HG02610 (cell line): Measurements from ENCODE around the gene GRHPR.
"Not testable (repeated sequence)": the region's sequence is repeated elsewhere in the genome, so short reads cannot be mapped to it uniquely, and the experiment has no call there.

Source experiments
- ATAC-seq: cut with Tn5 transposase; IDR thresholded peaks from one replicate; pipeline ENCODE4 v1.9.1; 2021; ENCODE audit warnings: mild to moderate bottlenecking, moderate library complexity; ENCODE audit not compliant: unreplicated experiment

GRHPR gene

DNA sequence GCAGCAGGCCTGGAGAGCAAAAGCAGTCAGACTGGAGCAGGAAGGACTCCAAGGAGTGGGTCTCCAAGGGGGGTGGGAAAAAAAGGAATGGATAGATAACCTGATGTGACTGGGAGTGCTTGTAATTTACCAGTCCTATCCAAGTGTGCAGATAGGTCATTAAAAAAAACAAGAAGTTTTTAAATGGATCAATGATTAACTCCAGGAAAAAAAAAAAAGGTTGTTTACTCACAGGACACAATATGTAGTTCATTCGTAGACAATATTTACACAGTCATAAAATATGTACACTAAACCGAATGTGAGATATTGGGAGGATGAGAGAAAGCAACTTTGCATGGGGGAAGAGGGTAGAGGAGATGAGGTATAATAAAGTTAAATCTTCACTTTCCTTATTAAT is 22.4 kb downstream of the GRHPR start:
- ATAC-seq: no peak

DNA sequence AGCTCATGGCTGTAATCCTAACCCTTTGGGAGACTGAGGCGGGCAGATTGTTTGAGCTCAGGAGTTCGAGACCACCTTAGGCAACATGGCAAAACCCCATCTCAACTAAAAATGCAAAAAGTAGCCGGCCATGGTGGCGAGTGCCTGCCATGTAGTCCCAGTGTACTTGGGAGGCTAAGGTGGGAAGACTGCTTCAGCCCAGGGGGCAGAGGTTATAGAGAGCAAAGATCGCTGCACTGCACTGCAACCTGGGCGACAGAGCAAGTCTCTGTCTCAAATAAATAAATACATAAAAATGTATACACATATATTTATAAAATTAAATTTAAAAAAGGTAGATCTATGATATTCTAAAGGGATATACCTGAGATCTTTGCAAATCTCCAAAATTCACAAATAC is 23.3 kb downstream of the GRHPR start:
- no peak for ATAC-seq

DNA sequence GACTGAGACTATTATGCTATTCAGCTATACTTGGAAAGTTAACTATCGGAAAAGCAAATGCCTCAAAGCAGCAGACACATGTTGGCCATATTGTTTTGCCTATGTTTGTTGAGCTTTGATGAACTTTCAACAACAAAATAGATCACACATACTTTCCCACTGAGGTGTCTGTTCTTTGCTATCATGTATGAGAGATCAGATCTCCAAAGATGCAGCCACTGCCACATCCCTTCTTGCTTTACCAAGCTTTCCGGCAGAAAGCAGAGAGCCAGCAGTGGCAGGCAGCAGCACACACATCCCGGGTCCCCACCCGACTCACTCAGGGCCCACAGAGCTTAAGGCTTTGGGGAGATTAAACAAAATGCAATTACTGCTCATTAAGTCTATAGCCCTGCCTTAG is 23.9 kb downstream of the GRHPR start:
- ATAC-seq: no peak

GRCh38 chr9:37447111-37447510 is 24.6 kb downstream of the GRHPR start:
- no peak for ATAC-seq

DNA sequence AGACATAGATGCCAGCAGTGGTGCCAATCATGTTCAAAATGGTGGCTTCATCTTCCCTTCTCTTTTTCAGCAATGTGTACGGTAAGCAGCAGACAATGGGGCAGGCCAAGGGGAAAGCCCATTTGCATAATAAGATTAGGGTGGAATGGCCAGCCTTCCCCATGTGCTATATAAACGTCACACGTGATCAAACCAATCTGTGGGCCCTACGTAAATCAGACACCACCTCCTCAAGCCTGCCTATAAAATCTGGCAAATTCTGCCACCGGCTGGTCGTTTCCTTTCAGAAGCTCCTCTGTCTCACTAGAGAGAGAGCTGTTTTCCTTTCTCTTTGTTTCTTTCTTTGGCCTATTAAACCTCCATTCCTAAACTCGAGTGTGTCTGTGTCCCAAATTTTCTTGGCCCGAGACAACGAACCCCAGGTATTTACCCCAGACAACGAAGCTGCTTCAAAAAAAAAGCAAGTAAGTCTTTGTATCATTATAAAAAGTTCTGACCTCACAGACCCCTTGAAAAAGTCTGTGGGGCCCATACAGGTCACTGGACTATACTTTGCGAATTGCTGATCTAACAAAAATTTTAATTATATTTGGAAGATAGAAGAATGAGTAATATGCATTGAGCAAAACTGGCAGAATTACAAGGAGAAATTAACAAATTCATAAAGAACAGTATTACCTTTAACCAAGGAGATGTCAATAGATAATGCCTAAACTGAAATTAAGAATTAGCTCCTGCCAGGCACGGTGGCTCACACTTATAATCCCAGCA is 27.6 kb downstream of the GRHPR start:
- no peak for ATAC-seq

DNA sequence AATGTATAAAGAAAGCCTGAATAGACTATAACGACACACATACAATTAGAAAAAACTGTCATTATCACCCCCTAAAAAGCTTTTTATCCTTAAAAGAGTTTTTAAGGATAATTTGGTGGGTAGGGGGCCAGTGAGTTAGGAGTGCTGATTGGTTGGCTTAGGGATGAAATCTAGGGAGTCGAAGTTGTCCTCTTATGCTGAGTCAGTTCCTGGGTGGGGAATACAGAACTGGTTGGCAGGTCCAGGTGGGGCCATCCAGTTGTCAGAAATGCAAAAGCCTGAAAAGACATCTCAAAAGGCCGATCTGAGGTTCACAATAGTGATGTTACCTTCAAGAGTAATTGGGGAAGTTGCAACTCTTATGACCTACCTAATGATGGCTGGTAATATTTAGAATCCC is 29.1 kb downstream of the GRHPR start:
- ATAC-seq: no peak

GRCh38 chr9:37452611-37453010 is 30.1 kb downstream of the GRHPR start:
- ATAC-seq: no peak

GRCh38 chr9:37453827-37454226 is 31.3 kb downstream of the GRHPR start:
- no peak for ATAC-seq

DNA sequence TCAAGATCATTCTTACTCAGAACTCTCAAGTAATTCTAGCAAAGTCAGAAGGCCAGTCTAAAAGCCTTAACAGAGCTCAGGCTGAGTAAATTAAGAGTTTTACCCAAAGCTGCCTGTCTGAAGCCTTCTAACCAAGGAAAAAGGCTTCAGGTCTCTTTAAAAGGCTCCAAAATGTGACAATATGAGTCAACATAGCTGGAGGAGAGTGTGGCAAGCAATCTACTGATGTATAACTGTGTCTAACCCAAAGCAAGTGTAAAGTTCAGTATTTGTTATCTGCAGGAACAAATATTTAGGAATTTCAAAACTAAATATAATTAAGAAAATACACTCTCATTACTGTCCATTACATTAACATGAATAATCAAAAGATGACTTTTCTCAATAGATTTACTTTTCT is 31.7 kb downstream of the GRHPR start:
- no peak for ATAC-seq

DNA sequence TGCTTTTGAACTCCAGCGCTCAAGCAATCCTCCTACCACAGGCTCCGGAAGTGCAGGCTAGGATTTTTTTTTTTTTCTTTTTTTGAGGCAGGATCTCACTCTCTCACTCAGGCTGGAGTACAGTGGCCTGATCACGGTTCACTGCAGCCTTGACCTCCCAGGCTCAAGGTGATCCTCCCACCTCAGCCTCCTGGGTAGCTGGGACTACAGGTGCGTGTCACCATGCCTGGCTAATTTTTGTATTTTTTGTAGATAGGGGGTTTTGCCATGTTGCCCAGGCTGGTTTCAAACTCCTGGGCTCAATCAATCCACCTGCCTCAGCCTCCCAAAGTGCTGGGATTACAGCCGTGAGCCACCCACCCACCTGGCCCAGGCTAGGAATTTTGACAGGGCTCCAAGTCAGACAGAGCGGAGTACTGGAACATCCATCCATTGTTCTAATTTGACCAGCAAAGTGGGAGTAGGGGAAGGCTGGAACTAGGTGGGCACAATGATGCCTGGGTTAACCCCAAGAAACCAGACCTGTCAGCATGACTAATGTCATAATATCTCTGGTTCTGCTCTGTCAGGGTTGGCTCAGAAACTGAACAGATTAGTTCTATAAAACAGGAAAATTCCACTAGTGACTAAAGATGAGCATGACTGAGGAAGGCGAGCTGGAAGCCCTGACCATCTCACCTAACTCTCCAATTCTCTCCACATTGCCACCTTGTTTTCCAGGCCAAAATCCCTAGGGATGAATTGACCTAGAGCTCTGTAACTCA is 33.6 kb downstream of the GRHPR start:
- ATAC-seq: no peak

DNA sequence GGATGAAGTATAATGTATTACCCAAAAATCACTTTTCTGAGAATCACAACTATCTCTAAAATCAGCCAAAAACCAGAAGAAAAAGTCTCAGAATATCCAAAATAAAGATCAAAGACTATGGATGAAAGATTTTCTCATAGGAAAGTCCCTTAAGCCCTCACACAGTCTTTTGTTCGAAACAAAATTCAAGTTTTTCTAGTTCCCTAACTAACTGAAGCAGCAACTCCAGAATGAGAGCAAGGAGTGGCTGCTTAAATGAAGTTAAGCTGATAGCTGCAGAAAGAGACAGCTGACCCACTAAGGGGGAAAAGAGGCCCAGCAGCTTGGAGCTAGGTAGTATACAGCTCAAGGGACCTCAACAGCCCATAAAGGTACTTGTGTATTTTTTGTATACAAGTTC is 34.3 kb downstream of the GRHPR start:
- ATAC-seq: no peak

- ATAC-seq: no peak
Observed at GRCh38 chr9:37464006-37464405, 41.5 kb downstream of the GRHPR start.

DNA sequence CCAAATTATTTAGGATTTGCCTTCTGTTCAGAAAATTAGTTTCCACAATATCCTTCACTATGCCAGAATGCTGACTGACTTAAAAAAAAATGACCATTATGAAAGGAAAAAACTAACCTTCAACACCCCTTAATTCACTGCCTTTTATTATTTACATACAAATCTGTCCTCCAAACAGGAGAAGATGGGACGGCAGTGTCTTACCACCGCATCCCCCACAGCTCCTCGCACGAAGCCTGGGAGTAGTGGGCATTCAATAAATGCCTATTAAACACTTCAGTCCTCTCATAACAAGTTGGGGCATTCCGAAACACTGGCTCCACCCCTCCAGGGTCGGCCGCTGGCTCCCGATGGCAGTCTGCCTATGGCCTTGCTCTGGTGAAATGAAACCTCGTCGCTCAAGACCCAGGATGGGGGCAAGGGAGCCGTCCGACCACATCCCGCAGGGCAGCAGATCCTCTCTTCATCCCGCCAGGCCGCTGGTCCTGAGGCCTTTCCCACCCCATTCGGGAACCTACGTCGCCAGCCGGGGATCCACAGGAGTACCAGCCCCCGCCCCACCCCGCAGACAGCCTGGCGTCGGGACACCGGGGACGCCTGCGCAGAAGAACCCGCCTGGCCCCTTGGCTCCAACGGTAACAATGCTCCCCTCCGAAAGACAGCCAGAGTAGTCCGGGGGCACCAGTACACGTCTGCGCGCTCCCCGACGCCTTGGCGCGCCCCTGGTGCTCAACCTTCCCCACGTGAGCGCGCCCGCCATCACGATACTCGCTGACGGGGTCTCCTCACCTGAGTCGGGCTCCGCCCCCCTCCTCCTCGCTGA is 42.1 kb downstream of the GRHPR start:
- peak; percentile 36 for ATAC-seq

GRCh38 chr9:37465249-37466036 is 42.9 kb downstream of the GRHPR start, which contains the start of gene ZBTB5:
TSS of gene ZBTB5 (minus strand) at chr9:37465450. CDS start at chr9:37442551, 22,899 bp downstream.
- ATAC-seq: peak; percentile 84

GRCh38 chr9:37466037-37466709 is 43.7 kb downstream of the GRHPR start:
- peak; percentile 3 for ATAC-seq

GRCh38 chr9:37467530-37467929 is 45.0 kb downstream of the GRHPR start:
- not testable (repeated sequence) for ATAC-seq

DNA sequence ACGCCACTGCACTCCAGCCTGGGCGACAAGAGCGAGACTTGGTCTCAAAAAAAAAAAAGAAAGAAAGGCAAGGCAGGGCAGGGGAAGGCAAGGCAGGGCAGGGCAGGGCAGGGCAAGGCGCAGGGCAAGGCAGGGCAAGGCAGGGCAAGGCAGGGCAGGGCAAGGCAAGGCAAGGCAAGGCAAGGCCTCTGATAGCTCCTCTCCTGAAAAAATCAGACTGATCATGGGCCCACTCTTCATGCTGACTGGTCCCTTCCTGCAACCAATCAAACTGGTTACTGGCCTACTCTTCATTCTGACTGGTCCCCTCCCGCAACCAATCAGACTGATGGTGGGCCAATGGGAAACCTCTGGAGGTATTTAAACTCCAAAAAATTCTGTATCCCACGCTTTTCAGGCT is 46.1 kb downstream of the GRHPR start:
- ATAC-seq: no peak

DNA sequence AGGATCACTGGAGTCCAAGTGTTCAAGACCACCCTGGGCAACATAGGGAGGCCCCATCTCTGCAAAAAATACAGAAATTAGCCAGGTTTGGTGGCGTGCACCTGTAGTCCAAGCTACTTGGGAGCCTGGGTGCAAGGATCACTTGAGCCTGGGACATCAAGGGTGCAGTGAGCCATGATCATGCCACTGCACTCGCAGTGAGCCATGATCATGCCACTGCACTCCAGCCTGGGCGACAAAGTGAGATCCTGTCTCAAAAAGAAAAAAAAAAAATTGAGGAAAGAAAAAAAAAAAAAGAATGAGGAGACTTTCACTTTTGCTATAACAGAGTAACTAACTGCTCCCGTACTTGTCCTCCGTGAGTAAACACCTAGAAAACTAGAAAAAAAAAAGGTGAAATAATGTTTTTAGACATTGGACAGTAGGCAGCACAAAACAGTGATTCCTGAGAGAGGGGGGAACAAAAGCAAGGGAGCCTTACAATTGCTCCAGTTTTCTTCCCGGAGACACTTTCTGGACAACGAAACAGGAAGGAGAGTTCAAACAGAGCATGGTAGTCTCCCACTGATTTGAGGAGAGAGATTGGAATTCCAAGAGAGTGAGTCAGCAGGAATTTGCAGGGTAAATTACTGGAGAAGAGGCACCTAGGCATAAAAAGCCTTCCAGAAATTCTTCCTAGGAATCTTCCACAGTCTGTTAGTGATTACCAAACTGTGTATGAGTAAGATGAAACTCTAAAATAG is 49.6 kb downstream of the GRHPR start:
- ATAC-seq: no peak

DNA sequence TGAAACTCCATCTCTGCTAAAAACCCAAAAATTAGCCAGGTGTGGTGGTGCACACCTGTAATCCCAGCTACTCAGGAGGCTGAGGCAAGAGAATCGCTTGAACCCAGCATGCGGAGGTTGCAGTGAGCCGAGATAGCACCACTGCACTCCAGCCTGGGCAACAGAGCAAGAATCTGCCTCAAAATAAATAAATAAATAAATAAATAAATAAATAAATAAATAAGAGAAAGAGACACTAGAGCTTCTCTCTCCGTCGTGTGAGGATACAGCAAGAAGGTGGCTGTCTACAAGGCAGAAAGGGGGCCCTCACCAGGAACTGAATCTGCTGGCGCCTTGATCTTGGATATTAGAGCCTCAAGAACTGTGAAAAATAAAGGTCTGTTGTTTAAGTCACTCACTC is 51.5 kb downstream of the GRHPR start:
- not testable (repeated sequence) for ATAC-seq
